Measurements from ENCODE around the gene PRTG.
"Not testable (repeated sequence)": the region's sequence is repeated elsewhere in the genome, so short reads cannot be mapped to it uniquely, and the experiment has no call there.

PRTG gene

GRCh38 chr15:55786341-55786740 is 43.4 kb upstream of the PRTG start:
- WGBS: 69% methylated on average over 3 of the region's 3 CpGs
- no peaks in the 10 kb centered on the region for H3K9me3 ChIP-seq (ENCODE audit: control insufficient read depth, low read length)

GRCh38 chr15:55785593-55785992 is 42.6 kb upstream of the PRTG start:
- H3K4me3 ChIP-seq (ENCODE audit: insufficient read depth in 1 of 2, low read depth in 1 of 2, low read length in 2 of 2); H2BK15ac ChIP-seq (ENCODE audit: low read depth, poor library complexity, severe bottlenecking); H3K27ac ChIP-seq (ENCODE audit: low read length, poor library complexity, severe bottlenecking); DNase-seq; H2BK12ac ChIP-seq (ENCODE audit: low read length in 2 of 2); H2BK5ac ChIP-seq (ENCODE audit: low read depth, low read length, poor library complexity, severe bottlenecking); H3K4me2 ChIP-seq (ENCODE audit: low read length, poor library complexity, severe bottlenecking); H2BK120ac ChIP-seq (ENCODE audit: low read depth, low read length); H3K9me3 ChIP-seq (ENCODE audit: control insufficient read depth, low read length); H4K91ac ChIP-seq (ENCODE audit: low read length); H3K14ac ChIP-seq (ENCODE audit: low read length in 2 of 2); H2AFZ ChIP-seq (ENCODE audit: low read depth, low read length); H3K4ac ChIP-seq (ENCODE audit: low read depth in 1 of 2, low read length in 2 of 2); H3K27me3 ChIP-seq (ENCODE audit: control insufficient read depth in 1 of 2, insufficient read depth in 1 of 2, low read length in 2 of 2); H3K9ac ChIP-seq (ENCODE audit: low read length); H3K18ac ChIP-seq (ENCODE audit: low read depth in 1 of 2, low read length in 2 of 2); H3K4me1 ChIP-seq (ENCODE audit: control insufficient read depth, insufficient read depth, low read depth, low read length); H3K23ac ChIP-seq (ENCODE audit: low read length in 2 of 2); H3K36me3 ChIP-seq (ENCODE audit: control insufficient read depth in 1 of 2, insufficient read depth in 2 of 2, low read depth in 1 of 2, low read length in 2 of 2); H4K8ac ChIP-seq (ENCODE audit: low read length); H3K79me1 ChIP-seq (replicated peaks; ENCODE audit: low read length, poor library complexity, severe bottlenecking); H2AK5ac ChIP-seq (ENCODE audit: low read length, severe bottlenecking): not testable (repeated sequence)
- WGBS: 92% methylated on average over 6 of the region's 9 CpGs

More at GRCh38 chr15:55786341-55786740, 43.4 kb upstream of the PRTG start:
- Histone ChIP-seq H2AFZ (ENCODE audit: low read depth, low read length) (no peak overlapping the region), H2BK120ac (ENCODE audit: low read depth, low read length) (no peak overlapping the region), H3K23ac (ENCODE audit: low read length in 2 of 2) (no peak overlapping the region), H3K27ac (ENCODE audit: low read length, poor library complexity, severe bottlenecking) (no peak overlapping the region), H3K9ac (ENCODE audit: low read length) (no peak overlapping the region), H3K4me1 (ENCODE audit: control insufficient read depth, insufficient read depth, low read depth, low read length) (peaks cover 4% of the 10 kb centered on the region), H2AK5ac (ENCODE audit: low read length, severe bottlenecking) (no peak overlapping the region), H3K14ac (ENCODE audit: low read length in 2 of 2) (no peak overlapping the region), H3K4ac (ENCODE audit: low read depth in 1 of 2, low read length in 2 of 2) (no peak overlapping the region), H3K27me3 (ENCODE audit: control insufficient read depth in 1 of 2, insufficient read depth in 1 of 2, low read length in 2 of 2) (no peaks in the 10 kb centered on the region), H2BK5ac (ENCODE audit: low read depth, low read length, poor library complexity, severe bottlenecking) (no peak overlapping the region), H4K91ac (ENCODE audit: low read length) (no peak overlapping the region), H2BK15ac (ENCODE audit: low read depth, poor library complexity, severe bottlenecking) (no peak overlapping the region), H3K36me3 (ENCODE audit: control insufficient read depth in 1 of 2, insufficient read depth in 2 of 2, low read depth in 1 of 2, low read length in 2 of 2) (no peaks in the 10 kb centered on the region), H4K8ac (ENCODE audit: low read length) (no peak overlapping the region), H2BK12ac (ENCODE audit: low read length in 2 of 2) (no peak overlapping the region), H3K79me1 (replicated peaks; ENCODE audit: low read length, poor library complexity, severe bottlenecking) (no peaks in the 10 kb centered on the region), H3K18ac (ENCODE audit: low read depth in 1 of 2, low read length in 2 of 2) (no peak overlapping the region), H3K4me3 (ENCODE audit: insufficient read depth in 1 of 2, low read depth in 1 of 2, low read length in 2 of 2) (no peak overlapping the region), H3K4me2 (ENCODE audit: low read length, poor library complexity, severe bottlenecking) (no peak overlapping the region)
- no peak for DNase-seq

- H4K91ac ChIP-seq (ENCODE audit: low read length): no peak overlapping the region
- no peaks in the 10 kb centered on the region for H3K9me3 ChIP-seq (ENCODE audit: control insufficient read depth, low read length)
- peak; percentile 60 for DNase-seq
- H3K27me3 ChIP-seq (ENCODE audit: control insufficient read depth in 1 of 2, insufficient read depth in 1 of 2, low read length in 2 of 2): no peaks in the 10 kb centered on the region
- H3K79me1 ChIP-seq (replicated peaks; ENCODE audit: low read length, poor library complexity, severe bottlenecking): no peaks in the 10 kb centered on the region
- H3K9ac ChIP-seq (ENCODE audit: low read length): no peak overlapping the region
- H3K4me3 ChIP-seq (ENCODE audit: insufficient read depth in 1 of 2, low read depth in 1 of 2, low read length in 2 of 2): no peak overlapping the region
- H3K4me2 ChIP-seq (ENCODE audit: low read length, poor library complexity, severe bottlenecking): no peak overlapping the region
- peak overlapping the region in 1 of 2 experiments; percentile 7 for H2BK12ac ChIP-seq (ENCODE audit: low read length in 2 of 2)
- no peak overlapping the region for H3K27ac ChIP-seq (ENCODE audit: low read length, poor library complexity, severe bottlenecking)
- H3K14ac ChIP-seq (ENCODE audit: low read length in 2 of 2): no peak overlapping the region
- no peak overlapping the region for H2AK5ac ChIP-seq (ENCODE audit: low read length, severe bottlenecking)
- no peak overlapping the region for H3K23ac ChIP-seq (ENCODE audit: low read length in 2 of 2)
- H2BK5ac ChIP-seq (ENCODE audit: low read depth, low read length, poor library complexity, severe bottlenecking): no peak overlapping the region
- H2AFZ ChIP-seq (ENCODE audit: low read depth, low read length): no peak overlapping the region
- H4K8ac ChIP-seq (ENCODE audit: low read length): peak overlapping the region; percentile 71
- peak overlapping the region in 1 of 2 experiments; percentile 14 for H3K18ac ChIP-seq (ENCODE audit: low read depth in 1 of 2, low read length in 2 of 2)
- no peak overlapping the region for H2BK120ac ChIP-seq (ENCODE audit: low read depth, low read length)
- no peak overlapping the region for H3K4ac ChIP-seq (ENCODE audit: low read depth in 1 of 2, low read length in 2 of 2)
- no peak overlapping the region for H2BK15ac ChIP-seq (ENCODE audit: low read depth, poor library complexity, severe bottlenecking)
- H3K36me3 ChIP-seq (ENCODE audit: control insufficient read depth in 1 of 2, insufficient read depth in 2 of 2, low read depth in 1 of 2, low read length in 2 of 2): no peaks in the 10 kb centered on the region
- peaks cover 3% of the 10 kb centered on the region for H3K4me1 ChIP-seq (ENCODE audit: control insufficient read depth, insufficient read depth, low read depth, low read length)
Measured at GRCh38 chr15:55784286-55784685, 41.3 kb upstream of the PRTG start.

GRCh38 chr15:55782901-55783300 is 39.9 kb upstream of the PRTG start:
- DNase-seq: no peak
- Histone ChIP-seq H4K91ac (ENCODE audit: low read length) (no peak overlapping the region), H4K8ac (ENCODE audit: low read length) (peak overlapping the region; percentile 13), H2AFZ (ENCODE audit: low read depth, low read length) (no peak overlapping the region), H3K36me3 (ENCODE audit: control insufficient read depth in 1 of 2, insufficient read depth in 2 of 2, low read depth in 1 of 2, low read length in 2 of 2) (no peaks in the 10 kb centered on the region), H3K18ac (ENCODE audit: low read depth in 1 of 2, low read length in 2 of 2) (no peak overlapping the region), H3K4me3 (ENCODE audit: insufficient read depth in 1 of 2, low read depth in 1 of 2, low read length in 2 of 2) (no peak overlapping the region), H2BK15ac (ENCODE audit: low read depth, poor library complexity, severe bottlenecking) (no peak overlapping the region), H2BK5ac (ENCODE audit: low read depth, low read length, poor library complexity, severe bottlenecking) (no peak overlapping the region), H3K4ac (ENCODE audit: low read depth in 1 of 2, low read length in 2 of 2) (no peak overlapping the region), H3K4me2 (ENCODE audit: low read length, poor library complexity, severe bottlenecking) (no peak overlapping the region), H3K9ac (ENCODE audit: low read length) (no peak overlapping the region), H2AK5ac (ENCODE audit: low read length, severe bottlenecking) (no peak overlapping the region), H3K27ac (ENCODE audit: low read length, poor library complexity, severe bottlenecking) (no peak overlapping the region), H3K9me3 (ENCODE audit: control insufficient read depth, low read length) (no peaks in the 10 kb centered on the region), H3K23ac (ENCODE audit: low read length in 2 of 2) (no peak overlapping the region), H3K4me1 (ENCODE audit: control insufficient read depth, insufficient read depth, low read depth, low read length) (peaks cover 3% of the 10 kb centered on the region), H2BK12ac (ENCODE audit: low read length in 2 of 2) (no peak overlapping the region), H3K79me1 (replicated peaks; ENCODE audit: low read length, poor library complexity, severe bottlenecking) (no peaks in the 10 kb centered on the region), H2BK120ac (ENCODE audit: low read depth, low read length) (no peak overlapping the region), H3K14ac (ENCODE audit: low read length in 2 of 2) (no peak overlapping the region), H3K27me3 (ENCODE audit: control insufficient read depth in 1 of 2, insufficient read depth in 1 of 2, low read length in 2 of 2) (peaks cover 0 to 5% of the 10 kb centered on the region in 2 experiments)
- 72% methylated on average over 2 of the region's 3 CpGs for WGBS

Data from mesenchymal stem cell (in vitro differentiated cells and primary cell).